Sigmoid colon (tissue), 3 donors: Measurements from ENCODE around the gene NEURL1B.

ENCODE experiments used
- POLR2A ChIP-seq, 2 donors: fragments of 450-650 bp; IDR thresholded peaks; one replicate each; pipeline ENCODE4 v1.6.1; 2016; ENCODE audit warnings: antibody characterized with exemption in 2 of 2, mild to moderate bottlenecking in 2 of 2, moderate library complexity in 2 of 2
- TF ChIP-seq, protein P1 (sequence below), 4 experiments: fragments of 450-650 bp in 3 of 4; fragments of 200-600 bp in 1 of 4; IDR thresholded peaks; one replicate each; pipeline ENCODE4 v1.5.1; 2016 to 2019; ENCODE audit warnings: antibody characterized with exemption in 4 of 4, mild to moderate bottlenecking in 3 of 4, moderate library complexity in 2 of 4

- TF ChIP-seq, protein P1, sequence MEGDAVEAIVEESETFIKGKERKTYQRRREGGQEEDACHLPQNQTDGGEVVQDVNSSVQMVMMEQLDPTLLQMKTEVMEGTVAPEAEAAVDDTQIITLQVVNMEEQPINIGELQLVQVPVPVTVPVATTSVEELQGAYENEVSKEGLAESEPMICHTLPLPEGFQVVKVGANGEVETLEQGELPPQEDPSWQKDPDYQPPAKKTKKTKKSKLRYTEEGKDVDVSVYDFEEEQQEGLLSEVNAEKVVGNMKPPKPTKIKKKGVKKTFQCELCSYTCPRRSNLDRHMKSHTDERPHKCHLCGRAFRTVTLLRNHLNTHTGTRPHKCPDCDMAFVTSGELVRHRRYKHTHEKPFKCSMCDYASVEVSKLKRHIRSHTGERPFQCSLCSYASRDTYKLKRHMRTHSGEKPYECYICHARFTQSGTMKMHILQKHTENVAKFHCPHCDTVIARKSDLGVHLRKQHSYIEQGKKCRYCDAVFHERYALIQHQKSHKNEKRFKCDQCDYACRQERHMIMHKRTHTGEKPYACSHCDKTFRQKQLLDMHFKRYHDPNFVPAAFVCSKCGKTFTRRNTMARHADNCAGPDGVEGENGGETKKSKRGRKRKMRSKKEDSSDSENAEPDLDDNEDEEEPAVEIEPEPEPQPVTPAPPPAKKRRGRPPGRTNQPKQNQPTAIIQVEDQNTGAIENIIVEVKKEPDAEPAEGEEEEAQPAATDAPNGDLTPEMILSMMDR (IDR thresholded peaks at IDR 0.05): no peak
- TF ChIP-seq POLR2A (IDR thresholded peaks at IDR 0.05): no peak
These were observed 4.4 kb downstream of the NEURL1B start for GRCh38 chr5:172645271-172646055.
